Right atrium auricular region (tissue), 2 donors: ENCODE results near the gene CPT2. TPM values are rescaled to one million over a fixed set of nuclear protein-coding genes. Genes with fewer than 3 reads are reported as not detected.

Source experiments
- DNase-seq: peaks from one replicate; pipeline ENCODE4 v3.0.0-alpha.2; 2019; ENCODE audit warnings: low spot score
- H3K27ac ChIP-seq, 2 donors: fragments of 200-600 bp; sonication (generic); 1 replicate in 1 of 2; 2 replicates in 1 of 2; pipeline ENCODE4 v1.5.1; 2016 to 2019
- H3K27me3 ChIP-seq, 2 donors: fragments of 200-600 bp; sonication (generic); one replicate each; pipeline versions ENCODE4 v1.5.1 to v1.6.0; 2017 to 2019
- H3K36me3 ChIP-seq: fragments of 200-600 bp; sonication (generic); one replicate; pipeline ENCODE4 v1.5.1; 2016
- H3K4me1 ChIP-seq, 2 donors: fragments of 200-600 bp; sonication (generic); one replicate each; pipeline versions ENCODE4 v1.5.1 to v1.6.0; 2017 to 2019
- H3K4me3 ChIP-seq, 2 donors: fragments of 200-600 bp; sonication (generic); 1 replicate in 1 of 2; 2 replicates in 1 of 2; pipeline ENCODE4 v1.5.1; 2017 to 2019; ENCODE audit warnings: mild to moderate bottlenecking in 1 of 2, moderate library complexity in 1 of 2
- H3K9me3 ChIP-seq, 2 donors: fragments of 200-600 bp; sonication (generic); one replicate each; pipeline ENCODE4 v1.5.1; 2019
- total RNA-seq, 2 donors: library from RNA; depleted of rRNA; stranded (reverse); fragments of >200 nt; gene quantifications; one replicate each; pipeline ENCODE4 v1.1.0, GENCODE V29; 2016
- TF ChIP-seq, protein P1 (sequence below), 2 donors: fragments of 200-600 bp; sonication (generic); IDR thresholded peaks; one replicate each; pipeline ENCODE4 v1.5.1; 2019; ENCODE audit warnings: antibody characterized with exemption in 2 of 2

Gene CPT2
- total RNA-seq: 10 to 100 TPM; 16.0 to 33.6 TPM

DNA sequence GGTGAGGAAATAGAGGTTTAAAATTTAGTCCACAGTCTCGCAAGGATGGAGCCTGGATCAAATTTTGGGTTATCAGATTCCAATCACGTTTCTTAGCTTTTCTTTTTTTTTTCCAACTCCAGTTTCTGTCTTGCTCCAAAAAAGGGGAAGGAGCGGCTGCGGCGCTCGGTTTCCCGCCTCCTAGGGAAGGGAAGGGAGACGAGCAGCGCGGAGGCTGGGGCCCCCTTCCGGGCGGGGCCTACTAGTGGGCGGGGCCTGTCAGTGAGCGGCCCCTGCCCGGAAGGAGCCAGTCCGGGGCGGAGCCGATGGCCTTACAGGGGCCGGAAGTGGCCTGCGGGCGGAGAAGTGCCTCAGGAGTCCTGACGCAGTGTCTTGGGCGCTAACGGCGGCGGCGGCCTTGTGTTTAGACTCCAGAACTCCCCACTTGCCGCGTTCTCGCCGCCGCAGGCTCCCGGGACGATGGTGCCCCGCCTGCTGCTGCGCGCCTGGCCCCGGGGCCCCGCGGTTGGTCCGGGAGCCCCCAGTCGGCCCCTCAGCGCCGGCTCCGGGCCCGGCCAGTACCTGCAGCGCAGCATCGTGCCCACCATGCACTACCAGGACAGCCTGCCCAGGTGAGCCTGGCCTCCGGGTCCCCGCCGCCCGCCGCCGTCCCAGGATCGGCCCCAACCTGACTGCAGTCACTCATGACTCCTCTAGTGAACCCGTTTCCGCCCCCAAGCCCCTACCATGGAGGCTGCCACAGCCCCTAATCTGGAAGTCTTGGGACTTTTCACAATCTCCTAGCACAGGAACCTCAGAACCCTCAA, at the start of gene CPT2:
Gene CPT2, plus strand, starts transcription at position 340 of the 806 bp plus-strand sequence. Its CDS starts 120 bp downstream, at position 460.
- Histone ChIP-seq H3K36me3 (peaks cover 6% of the 10 kb centered on the region), H3K27me3 (no peaks in the 10 kb centered on the region), H3K27ac (peak within 1 kb of the TSS; percentile 95 to 98), H3K4me3 (peak within 1 kb of the TSS; percentile 71 to 97), H3K9me3 (no peaks in the 10 kb centered on the region), H3K4me1 (peaks cover 0 to 39% of the 10 kb centered on the region in 2 donors)
- TF ChIP-seq, protein P1, sequence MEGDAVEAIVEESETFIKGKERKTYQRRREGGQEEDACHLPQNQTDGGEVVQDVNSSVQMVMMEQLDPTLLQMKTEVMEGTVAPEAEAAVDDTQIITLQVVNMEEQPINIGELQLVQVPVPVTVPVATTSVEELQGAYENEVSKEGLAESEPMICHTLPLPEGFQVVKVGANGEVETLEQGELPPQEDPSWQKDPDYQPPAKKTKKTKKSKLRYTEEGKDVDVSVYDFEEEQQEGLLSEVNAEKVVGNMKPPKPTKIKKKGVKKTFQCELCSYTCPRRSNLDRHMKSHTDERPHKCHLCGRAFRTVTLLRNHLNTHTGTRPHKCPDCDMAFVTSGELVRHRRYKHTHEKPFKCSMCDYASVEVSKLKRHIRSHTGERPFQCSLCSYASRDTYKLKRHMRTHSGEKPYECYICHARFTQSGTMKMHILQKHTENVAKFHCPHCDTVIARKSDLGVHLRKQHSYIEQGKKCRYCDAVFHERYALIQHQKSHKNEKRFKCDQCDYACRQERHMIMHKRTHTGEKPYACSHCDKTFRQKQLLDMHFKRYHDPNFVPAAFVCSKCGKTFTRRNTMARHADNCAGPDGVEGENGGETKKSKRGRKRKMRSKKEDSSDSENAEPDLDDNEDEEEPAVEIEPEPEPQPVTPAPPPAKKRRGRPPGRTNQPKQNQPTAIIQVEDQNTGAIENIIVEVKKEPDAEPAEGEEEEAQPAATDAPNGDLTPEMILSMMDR (IDR thresholded peaks at IDR 0.05): peak in 1 of 2 donors; percentile 35
- peak; percentile 94 for DNase-seq

DNA sequence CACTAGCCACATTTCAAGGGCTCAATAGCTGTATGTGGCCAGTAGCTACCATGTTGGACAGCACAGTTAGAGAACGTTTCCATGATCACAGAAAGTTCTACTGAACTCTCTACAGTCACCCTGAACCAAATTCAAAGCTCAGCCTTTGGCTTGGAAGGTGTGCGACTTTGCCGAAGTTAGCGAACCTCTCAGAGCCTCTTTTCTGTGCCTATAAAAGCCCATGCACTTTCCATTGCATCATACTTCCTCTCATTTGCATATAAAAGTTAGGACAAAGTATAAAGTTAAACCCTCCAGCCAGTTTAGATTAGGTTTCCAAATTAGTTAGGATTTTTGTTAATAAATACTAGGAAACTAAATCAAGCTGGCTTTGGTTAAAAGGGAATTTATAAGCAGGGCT, 49.5 kb upstream of the CPT2 start:
- Histone ChIP-seq H3K27ac (no peak overlapping the region), H3K9me3 (no peaks in the 10 kb centered on the region), H3K4me1 (peaks cover 0 to 9% of the 10 kb centered on the region in 2 donors), H3K4me3 (no peak overlapping the region), H3K36me3 (no peaks in the 10 kb centered on the region), H3K27me3 (no peaks in the 10 kb centered on the region)
- DNase-seq: no peak
- TF ChIP-seq, protein P1 (IDR thresholded peaks at IDR 0.05): no peak

- no peak overlapping the region for H3K4me3 ChIP-seq
- TF ChIP-seq, protein P1 (IDR thresholded peaks at IDR 0.05): no peak
- DNase-seq: no peak
- no peaks in the 10 kb centered on the region for H3K27me3 ChIP-seq
- H3K4me1 ChIP-seq: peaks cover 0 to 9% of the 10 kb centered on the region in 2 donors
- H3K27ac ChIP-seq: no peak overlapping the region
- no peaks in the 10 kb centered on the region for H3K9me3 ChIP-seq
- H3K36me3 ChIP-seq: no peaks in the 10 kb centered on the region
Measured at GRCh38 chr1:53148123-53148522, 48.5 kb upstream of the CPT2 start.

- no peaks in the 10 kb centered on the region for H3K36me3 ChIP-seq
- DNase-seq: no peak
- H3K27me3 ChIP-seq: no peaks in the 10 kb centered on the region
- no peak overlapping the region for H3K27ac ChIP-seq
- TF ChIP-seq, protein P1 (IDR thresholded peaks at IDR 0.05): no peak
- no peaks in the 10 kb centered on the region for H3K4me1 ChIP-seq
- no peaks in the 10 kb centered on the region for H3K9me3 ChIP-seq
- no peak overlapping the region for H3K4me3 ChIP-seq
Measured at GRCh38 chr1:53153752-53154151, 42.9 kb upstream of the CPT2 start.

DNA sequence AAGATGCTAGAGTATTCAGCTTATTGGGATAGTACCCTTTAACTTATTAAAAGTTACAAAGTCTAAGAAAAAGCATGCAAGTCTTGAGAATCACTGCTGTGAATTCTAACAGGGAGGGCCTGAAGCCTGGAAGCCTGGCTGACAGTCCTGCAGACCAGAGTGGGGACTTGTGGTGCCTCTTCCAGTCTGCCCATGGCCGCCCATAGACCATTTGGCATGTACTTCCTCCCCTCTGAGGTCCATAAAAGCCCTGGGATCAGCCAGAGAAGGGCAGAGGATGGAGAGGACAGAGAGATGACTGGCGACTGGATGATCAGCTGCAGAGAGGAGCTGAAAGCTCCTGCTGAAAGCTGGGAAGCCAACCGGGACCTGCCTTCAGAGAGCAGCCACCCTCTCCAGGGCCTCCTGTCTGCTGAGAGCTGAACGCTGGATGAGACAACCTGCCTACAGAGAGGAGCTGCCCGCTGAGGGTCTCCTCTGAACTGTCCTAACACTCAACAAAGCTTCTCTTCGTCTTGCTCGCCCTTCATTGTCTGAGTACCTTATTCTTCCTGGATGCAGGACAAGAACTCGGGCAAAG, 41.7 kb upstream of the CPT2 start:
- Histone ChIP-seq H3K36me3 (no peaks in the 10 kb centered on the region), H3K9me3 (no peaks in the 10 kb centered on the region), H3K4me3 (no peak overlapping the region), H3K27me3 (no peaks in the 10 kb centered on the region), H3K4me1 (no peaks in the 10 kb centered on the region), H3K27ac (no peak overlapping the region)
- DNase-seq: no peak
- TF ChIP-seq, protein P1 (IDR thresholded peaks at IDR 0.05): no peak
